Measurements from ENCODE around the gene ARHGEF1. TPM values are rescaled to one million over a fixed set of nuclear protein-coding genes. Genes with fewer than 3 reads are reported as not detected.
A peak's percentile ranks its signal among the peaks of the same experiment; 100 is the strongest.

Gene ARHGEF1
- total RNA-seq, 4 donors from 2014 or later: 12.1 to 21.6 (median 15.5) TPM

- Histone ChIP-seq H3K9me3 (no peaks in the 10 kb centered on the region), H3K27me3 (peaks cover 75 to 91% (median 82%) of the 10 kb centered on the region in 3 donors), H3K4me1 (peaks cover 0 to 9% of the 10 kb centered on the region in 2 donors), H3K4me3 (no peak overlapping the region), H3K36me3 (no peaks in the 10 kb centered on the region), H3K27ac (no peak overlapping the region)
- ATAC-seq (no peak), DNase-seq (no peak)
- in situ Hi-C loops (cut with MboI; ENCODE audit: low sequenced_read_pairs in 4 of 4): no loop called here
- TF ChIP-seq CTCF (IDR thresholded peaks at IDR 0.05 in 4 of 5, conservative IDR thresholded peaks at IDR 0.05 in 1 of 5) (no peak), POLR2A (IDR thresholded peaks at IDR 0.05) (no peak)
- intact Hi-C loops (cut with DNase I; ENCODE audit: low total_unique reads): no loop called here
Measured at GRCh38 chr19:41932259-41932719, 49.3 kb downstream of the ARHGEF1 start.

GRCh38 chr19:41932720-41933332, 49.8 kb downstream of the ARHGEF1 start:
- intact Hi-C loops (cut with DNase I; ENCODE audit: low total_unique reads): no loop called here

GRCh38 chr19:41933693-41934426, 50.9 kb downstream of the ARHGEF1 start:
- H3K9me3 ChIP-seq: no peaks in the 10 kb centered on the region
- in situ Hi-C loops (cut with MboI; ENCODE audit: low sequenced_read_pairs in 4 of 4) (no loop called here), intact Hi-C loops (cut with DNase I; ENCODE audit: low total_unique reads) (no loop called here)
- no peaks in the 10 kb centered on the region for H3K36me3 ChIP-seq
- H3K27me3 ChIP-seq: peaks cover 64 to 75% (median 74%) of the 10 kb centered on the region in 3 donors
- no peak overlapping the region for H3K27ac ChIP-seq
- H3K4me3 ChIP-seq: no peak overlapping the region
- DNase-seq (no peak), ATAC-seq (no peak)
- H3K4me1 ChIP-seq: peaks cover 0 to under 1% of the 10 kb centered on the region in 2 donors
- TF ChIP-seq POLR2A (IDR thresholded peaks at IDR 0.05) (no peak), CTCF (IDR thresholded peaks at IDR 0.05 in 4 of 5, conservative IDR thresholded peaks at IDR 0.05 in 1 of 5) (no peak)

More at GRCh38 chr19:41932720-41933332, 49.8 kb downstream of the ARHGEF1 start:
- H3K4me1 ChIP-seq: peaks cover 0 to 7% of the 10 kb centered on the region in 2 donors
- no peak overlapping the region for H3K4me3 ChIP-seq
- no peaks in the 10 kb centered on the region for H3K9me3 ChIP-seq
- no peaks in the 10 kb centered on the region for H3K36me3 ChIP-seq
- in situ Hi-C loops (cut with MboI; ENCODE audit: low sequenced_read_pairs in 4 of 4): no loop called here
- H3K27ac ChIP-seq: no peak overlapping the region
- TF ChIP-seq POLR2A (IDR thresholded peaks at IDR 0.05): no peak
- no peak for TF ChIP-seq CTCF (IDR thresholded peaks at IDR 0.05 in 4 of 5, conservative IDR thresholded peaks at IDR 0.05 in 1 of 5)
- no peak for DNase-seq
- peaks cover 73 to 86% (median 78%) of the 10 kb centered on the region in 3 donors for H3K27me3 ChIP-seq
- ATAC-seq: no peak

GRCh38 chr19:41934849-41935374, 51.9 kb downstream of the ARHGEF1 start:
- peaks cover 0 to under 1% of the 10 kb centered on the region in 2 donors for H3K4me1 ChIP-seq
- H3K4me3 ChIP-seq: no peak overlapping the region
- ATAC-seq (peak; percentile 47 to 64), DNase-seq (peak; percentile 12 to 30)
- no peaks in the 10 kb centered on the region for H3K9me3 ChIP-seq
- intact Hi-C loops (cut with DNase I; ENCODE audit: low total_unique reads) (no loop called here), in situ Hi-C loops (cut with MboI; ENCODE audit: low sequenced_read_pairs in 4 of 4) (no loop called here)
- no peak overlapping the region for H3K27ac ChIP-seq
- peaks cover 57 to 70% (median 68%) of the 10 kb centered on the region in 3 donors for H3K27me3 ChIP-seq
- no peaks in the 10 kb centered on the region for H3K36me3 ChIP-seq
- no peak for TF ChIP-seq POLR2A (IDR thresholded peaks at IDR 0.05)
- peak; percentile 49 to 74 (median 68) for TF ChIP-seq CTCF (IDR thresholded peaks at IDR 0.05 in 4 of 5, conservative IDR thresholded peaks at IDR 0.05 in 1 of 5)
